Measurements from ENCODE around the gene ALKBH8.
"Not testable (repeated sequence)": the region's sequence is repeated elsewhere in the genome, so short reads cannot be mapped to it uniquely, and the experiment has no call there.

The ALKBH8 gene

GRCh38 chr11:107508201-107508857, 57.2 kb downstream of the ALKBH8 start:
- DNase-seq (ENCODE audit: extremely low read depth, insufficient read length), result no peak
- no peaks in the 10 kb centered on the region for H3K27me3 ChIP-seq (replicated peaks; ENCODE audit: control insufficient read depth, insufficient read depth, low read length)
- no peak for TF ChIP-seq CTCF (IDR thresholded peaks at IDR 0.05; ENCODE audit: insufficient read depth, low read length, poor library complexity, severe bottlenecking)
- 0 out of 2 replicates have a peak, but pooled peaks cover 1% of the 10 kb centered on the region for H3K36me3 ChIP-seq (ENCODE audit: control insufficient read depth, insufficient read depth, low read length)
- no peak overlapping the region for H3K4me3 ChIP-seq (replicated peaks; ENCODE audit: low read depth, low read length)

- no peak overlapping the region for H3K4me3 ChIP-seq (replicated peaks; ENCODE audit: low read depth, low read length)
- no peak for DNase-seq (ENCODE audit: extremely low read depth, insufficient read length)
- TF ChIP-seq CTCF (IDR thresholded peaks at IDR 0.05; ENCODE audit: insufficient read depth, low read length, poor library complexity, severe bottlenecking), result no peak
- H3K36me3 ChIP-seq (ENCODE audit: control insufficient read depth, insufficient read depth, low read length), result peaks cover 1% of the 10 kb centered on the region; the same call in 1 of the 2 replicates
- H3K27me3 ChIP-seq (replicated peaks; ENCODE audit: control insufficient read depth, insufficient read depth, low read length), result no peaks in the 10 kb centered on the region
Observed at GRCh38 chr11:107505647-107506225, 59.8 kb downstream of the ALKBH8 start.

- no peak for DNase-seq (ENCODE audit: extremely low read depth, insufficient read length)
- Histone ChIP-seq H3K36me3 (ENCODE audit: control insufficient read depth, insufficient read depth, low read length) (peaks cover 1% of the 10 kb centered on the region; the same call in 1 of the 2 replicates), H3K4me3 (replicated peaks; ENCODE audit: low read depth, low read length) (no peak overlapping the region), H3K27me3 (replicated peaks; ENCODE audit: control insufficient read depth, insufficient read depth, low read length) (no peaks in the 10 kb centered on the region)
- TF ChIP-seq CTCF (IDR thresholded peaks at IDR 0.05; ENCODE audit: insufficient read depth, low read length, poor library complexity, severe bottlenecking), result no peak
Observed at GRCh38 chr11:107504981-107505380, 60.6 kb downstream of the ALKBH8 start.

GRCh38 chr11:107501713-107502112, 63.8 kb downstream of the ALKBH8 start:
- TF ChIP-seq CTCF (IDR thresholded peaks at IDR 0.05; ENCODE audit: insufficient read depth, low read length, poor library complexity, severe bottlenecking), result no peak
- no peaks in the 10 kb centered on the region for H3K27me3 ChIP-seq (replicated peaks; ENCODE audit: control insufficient read depth, insufficient read depth, low read length)
- H3K36me3 ChIP-seq (ENCODE audit: control insufficient read depth, insufficient read depth, low read length), result peaks cover 1% of the 10 kb centered on the region; the same call in 1 of the 2 replicates
- no peak for DNase-seq (ENCODE audit: extremely low read depth, insufficient read length)
- H3K4me3 ChIP-seq (replicated peaks; ENCODE audit: low read depth, low read length), result no peak overlapping the region

- DNase-seq (ENCODE audit: extremely low read depth, insufficient read length), result not testable (repeated sequence)
Observed at GRCh38 chr11:107497371-107497770, 68.2 kb downstream of the ALKBH8 start.

GRCh38 chr11:107496011-107496410, 69.5 kb downstream of the ALKBH8 start:
- no peak for DNase-seq (ENCODE audit: extremely low read depth, insufficient read length)
- Histone ChIP-seq H3K36me3 (ENCODE audit: control insufficient read depth, insufficient read depth, low read length) (no peaks in the 10 kb centered on the region), H3K27me3 (replicated peaks; ENCODE audit: control insufficient read depth, insufficient read depth, low read length) (no peaks in the 10 kb centered on the region), H3K4me3 (replicated peaks; ENCODE audit: low read depth, low read length) (no peak overlapping the region)
- TF ChIP-seq CTCF (IDR thresholded peaks at IDR 0.05; ENCODE audit: insufficient read depth, low read length, poor library complexity, severe bottlenecking), result no peak

More at GRCh38 chr11:107497371-107497770, 68.2 kb downstream of the ALKBH8 start:
- H3K36me3 ChIP-seq (ENCODE audit: control insufficient read depth, insufficient read depth, low read length); H3K27me3 ChIP-seq (replicated peaks; ENCODE audit: control insufficient read depth, insufficient read depth, low read length); H3K4me3 ChIP-seq (replicated peaks; ENCODE audit: low read depth, low read length): not testable (repeated sequence)
